ENCODE data around the gene REM2. TPM values are rescaled to one million over a fixed set of nuclear protein-coding genes. Genes with fewer than 3 reads are reported as not detected.

REM2 gene
- total RNA-seq, 1 experiment from 2014 or later: 0.98 TPM

DNA sequence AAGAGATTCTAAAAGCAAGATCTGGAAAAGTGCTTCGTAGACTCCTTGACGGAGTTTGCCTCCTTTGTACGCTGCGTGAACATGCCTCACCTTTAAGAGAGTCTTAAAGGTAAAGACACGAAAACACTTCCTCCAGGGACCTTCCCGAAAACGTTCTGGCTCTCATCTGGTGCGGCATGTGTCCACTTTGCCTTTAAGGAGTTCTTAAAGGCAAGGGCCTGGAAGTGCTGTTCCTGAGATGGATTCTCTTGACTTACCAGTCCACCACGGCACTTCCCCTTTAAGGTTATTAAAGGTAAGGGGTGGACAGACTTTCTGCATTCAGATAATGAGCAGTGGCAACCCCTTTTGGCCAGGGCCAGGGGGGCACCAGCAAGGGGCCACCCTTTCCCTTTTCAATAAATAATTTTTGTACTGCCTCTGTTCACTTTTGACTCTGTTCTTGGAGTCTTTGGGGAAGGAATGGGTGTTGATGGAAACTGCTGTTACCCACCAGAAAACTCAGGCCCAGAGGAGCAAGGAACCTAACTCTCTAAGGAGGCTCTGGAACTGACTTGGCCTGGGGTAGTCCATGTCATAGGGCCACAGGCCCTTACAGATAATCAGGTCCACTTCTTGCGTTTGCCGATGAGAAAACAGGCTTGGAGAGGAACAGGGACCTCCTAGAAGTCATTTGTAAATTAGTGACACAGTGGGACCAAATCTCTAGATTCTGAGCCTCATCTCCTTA, 4.4 kb downstream of the REM2 start:
- Histone ChIP-seq H3F3A (ENCODE audit: insufficient read depth, low read depth) (peaks cover 5% of the 10 kb centered on the region; the same call in 1 of the 2 replicates), H3K27me3 (ENCODE audit: insufficient read depth, low read depth) (no peaks in the 10 kb centered on the region), H3K4me3 (peak overlapping the region; percentile 68), H3K9me3 (ENCODE audit: insufficient read depth, low read depth) (no peaks in the 10 kb centered on the region), H4K20me1 (ENCODE audit: insufficient read depth) (no peaks in the 10 kb centered on the region), H3K36me3 (ENCODE audit: low read depth) (no peaks in the 10 kb centered on the region), H2AFZ (peak overlapping the region; percentile 79), H3K4me1 (replicated peaks; ENCODE audit: insufficient read depth) (peaks cover 7% of the 10 kb centered on the region; the same call in 1 of the 2 replicates), H3K9me2 (ENCODE audit: insufficient read depth) (no peaks in the 10 kb centered on the region), H3K79me2 (ENCODE audit: low read depth) (no peaks in the 10 kb centered on the region), H3K27ac (peak overlapping the region; percentile 61), H3K4me2 (peak overlapping the region; percentile 86)
- peak; percentile 64 to 88 for DNase-seq
- no peak for TF ChIP-seq EZH2 (IDR thresholded peaks at IDR 0.05; ENCODE audit: low read depth)
- TF ChIP-seq, protein P1, sequence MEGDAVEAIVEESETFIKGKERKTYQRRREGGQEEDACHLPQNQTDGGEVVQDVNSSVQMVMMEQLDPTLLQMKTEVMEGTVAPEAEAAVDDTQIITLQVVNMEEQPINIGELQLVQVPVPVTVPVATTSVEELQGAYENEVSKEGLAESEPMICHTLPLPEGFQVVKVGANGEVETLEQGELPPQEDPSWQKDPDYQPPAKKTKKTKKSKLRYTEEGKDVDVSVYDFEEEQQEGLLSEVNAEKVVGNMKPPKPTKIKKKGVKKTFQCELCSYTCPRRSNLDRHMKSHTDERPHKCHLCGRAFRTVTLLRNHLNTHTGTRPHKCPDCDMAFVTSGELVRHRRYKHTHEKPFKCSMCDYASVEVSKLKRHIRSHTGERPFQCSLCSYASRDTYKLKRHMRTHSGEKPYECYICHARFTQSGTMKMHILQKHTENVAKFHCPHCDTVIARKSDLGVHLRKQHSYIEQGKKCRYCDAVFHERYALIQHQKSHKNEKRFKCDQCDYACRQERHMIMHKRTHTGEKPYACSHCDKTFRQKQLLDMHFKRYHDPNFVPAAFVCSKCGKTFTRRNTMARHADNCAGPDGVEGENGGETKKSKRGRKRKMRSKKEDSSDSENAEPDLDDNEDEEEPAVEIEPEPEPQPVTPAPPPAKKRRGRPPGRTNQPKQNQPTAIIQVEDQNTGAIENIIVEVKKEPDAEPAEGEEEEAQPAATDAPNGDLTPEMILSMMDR (conservative IDR thresholded peaks at IDR 0.05): no peak
- intact Hi-C loops (cut with micrococcal nuclease; ENCODE audit: unreplicated experiment): loop anchor here (1.0 kb wide), 1 partner anchor 15 kb away; no protein-coding TSS in a partner anchor
- POLR2A ChIA-PET (ENCODE audit: unreplicated experiment): no interaction called here
- TSS peak; percentile 84 for BruUV-seq (replicated peaks)
- CTCF ChIA-PET: interaction anchor here (1.0 kb wide), 1 partner anchor 60 kb away, joined by 4 read pairs; no protein-coding TSS in a partner anchor

DNA sequence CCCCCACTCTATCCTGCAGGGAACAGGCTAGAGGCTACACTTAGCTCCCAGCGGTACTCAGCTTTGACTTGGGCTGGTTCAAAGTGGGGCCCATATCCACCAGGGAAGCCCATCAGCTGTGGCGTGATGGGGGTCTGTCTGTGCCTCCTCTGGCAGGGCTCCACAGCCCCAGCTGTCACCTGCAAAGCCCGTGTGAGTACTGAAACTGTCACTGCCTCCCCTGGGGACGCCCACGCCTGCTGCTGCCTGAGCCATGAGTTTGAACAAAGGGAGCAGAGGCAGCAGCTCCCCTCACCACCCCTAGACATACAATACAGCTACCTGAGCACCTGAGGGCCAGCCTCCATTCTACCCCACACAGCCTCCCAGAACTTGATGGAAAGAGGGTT, 5.0 kb downstream of the REM2 start:
- BruUV-seq (replicated peaks): no TSS peak
- Histone ChIP-seq H3K4me3 (peak overlapping the region; percentile 68), H3K9me2 (ENCODE audit: insufficient read depth) (no peaks in the 10 kb centered on the region), H4K20me1 (ENCODE audit: insufficient read depth) (no peaks in the 10 kb centered on the region), H3K27ac (no peak overlapping the region), H3F3A (ENCODE audit: insufficient read depth, low read depth) (peaks cover 5% of the 10 kb centered on the region; the same call in 1 of the 2 replicates), H3K36me3 (ENCODE audit: low read depth) (no peaks in the 10 kb centered on the region), H2AFZ (0 out of 2 replicates have a peak overlapping the region, but pooled peaks have one; percentile 47), H3K9me3 (ENCODE audit: insufficient read depth, low read depth) (no peaks in the 10 kb centered on the region), H3K79me2 (ENCODE audit: low read depth) (no peaks in the 10 kb centered on the region), H3K4me2 (peak overlapping the region; percentile 86), H3K27me3 (ENCODE audit: insufficient read depth, low read depth) (no peaks in the 10 kb centered on the region), H3K4me1 (replicated peaks; ENCODE audit: insufficient read depth) (peaks cover 7% of the 10 kb centered on the region; the same call in 1 of the 2 replicates)
- TF ChIP-seq, protein P1 (conservative IDR thresholded peaks at IDR 0.05): no peak
- no peak for TF ChIP-seq EZH2 (IDR thresholded peaks at IDR 0.05; ENCODE audit: low read depth)
- ChIA-PET POLR2A (ENCODE audit: unreplicated experiment) (interaction anchor here (0.7 kb wide), 1 partner anchor 174 kb away, joined by 24 read pairs; no protein-coding TSS in a partner anchor), CTCF (no interaction called here)
- intact Hi-C loops (cut with micrococcal nuclease; ENCODE audit: unreplicated experiment): loop anchor here (1.0 kb wide), 1 partner anchor 16 kb away; no protein-coding TSS in a partner anchor
- no peak for DNase-seq

DNA sequence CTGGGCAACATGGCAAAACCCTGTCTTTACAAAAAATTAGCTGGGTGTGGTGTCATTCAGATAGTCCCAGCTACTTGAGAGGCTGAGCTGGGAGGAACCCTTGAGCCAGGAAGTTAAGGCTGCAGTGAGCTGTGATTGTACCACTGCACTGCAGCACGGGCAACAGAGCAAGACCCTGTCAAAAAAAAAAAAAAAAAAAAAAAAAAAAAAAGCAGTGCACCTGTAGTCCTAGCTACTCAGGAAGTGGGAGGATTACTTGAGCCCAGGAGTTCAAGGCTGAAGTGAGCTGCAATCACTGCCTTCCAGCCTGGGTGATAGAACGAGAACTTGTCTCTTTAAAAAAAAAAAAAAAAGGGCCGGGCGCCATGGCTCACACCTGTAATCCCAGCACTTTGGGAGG, 5.6 kb downstream of the REM2 start:
- H3K4me1 ChIP-seq (replicated peaks; ENCODE audit: insufficient read depth): peaks cover 7% of the 10 kb centered on the region; the same call in 1 of the 2 replicates
- H3F3A ChIP-seq (ENCODE audit: insufficient read depth, low read depth): peaks cover 5% of the 10 kb centered on the region; the same call in 1 of the 2 replicates
- H3K9me2 ChIP-seq (ENCODE audit: insufficient read depth): no peaks in the 10 kb centered on the region
- no peak overlapping the region for H3K4me3 ChIP-seq
- H3K79me2 ChIP-seq (ENCODE audit: low read depth): no peaks in the 10 kb centered on the region
- H4K20me1 ChIP-seq (ENCODE audit: insufficient read depth): no peaks in the 10 kb centered on the region
- H2AFZ ChIP-seq: no peak overlapping the region
- H3K27me3 ChIP-seq (ENCODE audit: insufficient read depth, low read depth): no peaks in the 10 kb centered on the region
- peak overlapping the region; percentile 86; the same call in 1 of the 2 replicates for H3K4me2 ChIP-seq
- no TSS peak for BruUV-seq (replicated peaks)
- ChIA-PET CTCF (interaction anchor here (0.9 kb wide), 1 partner anchor 17 kb away, joined by 4 read pairs; no protein-coding TSS in a partner anchor), POLR2A (ENCODE audit: unreplicated experiment) (interaction anchor here (0.6 to 0.7 kb wide), 3 partner anchors 16 to 174 kb away, joined by 3 to 24 read pairs (median 10); no protein-coding TSS in a partner anchor)
- H3K27ac ChIP-seq: no peak overlapping the region
- intact Hi-C loops (cut with micrococcal nuclease; ENCODE audit: unreplicated experiment): no loop called here
- DNase-seq: no peak
- no peak for TF ChIP-seq EZH2 (IDR thresholded peaks at IDR 0.05; ENCODE audit: low read depth)
- TF ChIP-seq, protein P1 (conservative IDR thresholded peaks at IDR 0.05): no peak
- H3K9me3 ChIP-seq (ENCODE audit: insufficient read depth, low read depth): no peaks in the 10 kb centered on the region
- H3K36me3 ChIP-seq (ENCODE audit: low read depth): no peaks in the 10 kb centered on the region

Measured in PC-9 (cell line).